HG02642 (cell line): ENCODE results near the gene VRK2.

Source experiments
- ATAC-seq: cut with Tn5 transposase; IDR thresholded peaks from one replicate; pipeline ENCODE4 v1.9.1; 2021; ENCODE audit warnings: mild to moderate bottlenecking; ENCODE audit not compliant: unreplicated experiment, poor library complexity

The VRK2 gene

DNA sequence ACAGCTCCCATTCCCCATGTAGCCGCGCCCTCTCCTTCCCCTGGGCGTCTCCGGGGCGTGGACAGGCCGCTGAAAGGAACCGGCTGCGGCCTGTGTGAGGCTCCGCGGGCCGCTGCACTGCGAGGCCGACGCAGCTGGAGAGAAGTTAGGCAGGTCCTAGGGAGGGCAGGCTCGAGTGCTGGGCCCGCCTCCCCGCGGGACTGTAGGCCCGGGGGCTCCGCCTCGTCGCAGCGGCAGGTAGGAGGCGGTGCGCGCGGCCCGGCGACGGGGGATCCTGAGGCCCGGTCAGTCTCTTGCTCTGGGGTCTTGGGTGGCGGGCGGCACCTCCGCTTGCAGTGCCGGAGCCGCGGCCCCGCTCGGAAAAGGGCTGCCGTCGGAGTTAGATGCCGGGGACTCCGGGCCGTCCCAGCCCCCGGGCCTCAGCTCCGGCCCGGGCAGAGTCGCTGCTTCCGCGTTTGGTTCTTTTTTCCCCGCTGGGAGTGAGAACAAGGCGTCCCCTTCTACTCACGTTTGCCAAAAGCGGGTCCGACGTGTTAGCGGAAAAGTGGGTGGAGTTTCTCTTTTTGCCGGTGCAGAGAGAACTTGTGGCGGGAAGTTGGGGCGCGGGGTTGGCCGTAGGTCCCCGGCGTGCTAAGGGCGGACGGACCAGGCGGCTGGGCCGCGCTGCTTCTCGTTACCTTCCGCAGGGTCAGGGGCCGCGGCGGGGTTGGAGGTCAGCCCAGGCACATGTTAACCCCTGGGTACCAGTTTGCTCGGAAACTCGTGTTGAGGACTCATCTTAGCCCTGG is at the start of gene VRK2:
Gene VRK2 (plus strand): TSS at position 222 of the 788 bp plus-strand sequence. CDS start 2,026 bp downstream, outside the sequence.
- peak; percentile 91 for ATAC-seq

DNA sequence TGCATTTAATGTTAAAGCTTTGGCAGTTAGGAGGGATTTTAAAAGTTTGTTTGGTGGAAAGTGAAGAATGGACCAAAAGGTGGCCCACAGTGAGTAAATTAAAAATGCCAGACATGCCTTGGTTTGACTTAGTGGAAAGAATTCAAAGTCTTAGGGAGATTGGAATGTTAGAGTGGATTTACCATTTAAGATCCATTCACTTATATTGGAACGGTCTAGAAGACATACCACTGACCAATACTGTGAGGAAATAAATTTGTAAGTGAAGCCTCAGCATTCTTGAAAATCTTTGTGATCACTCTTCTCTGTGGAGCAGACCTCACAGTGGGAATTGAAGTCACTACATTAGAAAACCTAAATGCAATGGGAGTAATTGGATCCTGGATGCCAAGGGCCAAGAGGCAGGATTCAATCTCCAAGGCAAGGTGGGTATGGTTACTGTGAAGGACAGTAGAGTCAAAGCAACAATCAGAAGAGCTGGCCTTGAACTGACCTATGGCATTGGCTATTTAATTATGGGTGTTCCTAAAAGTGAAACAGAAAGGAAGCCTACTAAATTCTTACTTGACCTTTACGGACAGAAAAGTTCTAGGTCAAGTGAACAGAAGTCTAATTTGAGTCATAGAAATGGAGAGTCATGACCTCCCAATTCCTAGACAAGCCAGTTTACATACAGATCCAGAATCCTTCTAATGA is 40.2 kb upstream of the VRK2 start:
- ATAC-seq, result peak; percentile 64

DNA sequence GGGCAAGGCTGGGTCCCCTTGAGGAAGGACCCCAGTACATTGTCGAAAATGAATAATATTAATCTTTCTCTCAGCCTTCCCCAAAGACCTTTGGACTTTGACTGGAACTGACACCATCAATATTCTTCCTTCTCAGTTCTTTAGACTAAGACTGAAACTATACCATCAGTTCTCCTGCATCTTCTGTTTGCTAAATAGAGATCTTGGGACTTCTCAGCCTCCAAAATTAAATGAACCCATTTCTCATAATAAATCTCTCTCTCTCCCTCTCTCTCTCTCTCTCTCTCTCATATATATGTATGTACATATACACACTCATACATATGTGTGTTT is 39.7 kb upstream of the VRK2 start:
- peak; percentile 38 for ATAC-seq

DNA sequence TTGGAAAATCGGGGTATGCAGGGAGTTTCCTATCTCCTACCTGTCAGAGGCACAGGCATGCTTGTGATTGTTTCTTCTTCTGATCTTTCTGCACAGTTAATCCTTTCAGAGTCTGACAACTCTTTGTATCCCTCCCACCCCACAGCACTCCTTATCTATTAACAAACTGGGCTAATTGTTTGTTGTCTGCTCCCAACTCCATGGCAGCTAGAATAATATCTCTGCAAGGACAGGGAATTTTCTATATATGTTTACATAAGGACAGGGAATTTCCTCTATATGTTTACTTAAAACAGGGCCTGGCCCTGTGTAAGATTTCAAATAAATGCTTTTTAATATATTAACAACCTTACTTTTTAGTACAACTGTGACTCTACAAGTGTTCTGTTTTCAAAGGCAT is 36.0 kb upstream of the VRK2 start:
- no peak for ATAC-seq

DNA sequence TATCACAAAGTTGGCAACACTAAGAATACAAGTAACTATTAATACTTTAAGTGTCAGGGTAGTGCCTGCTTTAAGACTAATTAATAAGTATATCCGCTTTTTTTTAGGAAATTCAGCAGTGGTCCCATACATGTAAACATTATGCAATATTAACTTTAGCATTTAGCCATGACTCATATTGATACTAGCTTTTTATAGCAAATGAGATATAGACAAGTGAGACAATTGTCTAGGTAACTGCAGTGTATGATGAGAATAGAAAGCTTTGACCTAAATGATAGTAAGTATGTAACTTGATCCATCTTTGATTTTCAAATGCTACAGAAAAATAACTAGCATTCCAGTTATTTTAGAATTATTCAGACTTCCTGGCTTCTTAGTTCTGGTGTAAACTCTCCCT is 27.4 kb upstream of the VRK2 start:
- peak; percentile 43 for ATAC-seq

DNA sequence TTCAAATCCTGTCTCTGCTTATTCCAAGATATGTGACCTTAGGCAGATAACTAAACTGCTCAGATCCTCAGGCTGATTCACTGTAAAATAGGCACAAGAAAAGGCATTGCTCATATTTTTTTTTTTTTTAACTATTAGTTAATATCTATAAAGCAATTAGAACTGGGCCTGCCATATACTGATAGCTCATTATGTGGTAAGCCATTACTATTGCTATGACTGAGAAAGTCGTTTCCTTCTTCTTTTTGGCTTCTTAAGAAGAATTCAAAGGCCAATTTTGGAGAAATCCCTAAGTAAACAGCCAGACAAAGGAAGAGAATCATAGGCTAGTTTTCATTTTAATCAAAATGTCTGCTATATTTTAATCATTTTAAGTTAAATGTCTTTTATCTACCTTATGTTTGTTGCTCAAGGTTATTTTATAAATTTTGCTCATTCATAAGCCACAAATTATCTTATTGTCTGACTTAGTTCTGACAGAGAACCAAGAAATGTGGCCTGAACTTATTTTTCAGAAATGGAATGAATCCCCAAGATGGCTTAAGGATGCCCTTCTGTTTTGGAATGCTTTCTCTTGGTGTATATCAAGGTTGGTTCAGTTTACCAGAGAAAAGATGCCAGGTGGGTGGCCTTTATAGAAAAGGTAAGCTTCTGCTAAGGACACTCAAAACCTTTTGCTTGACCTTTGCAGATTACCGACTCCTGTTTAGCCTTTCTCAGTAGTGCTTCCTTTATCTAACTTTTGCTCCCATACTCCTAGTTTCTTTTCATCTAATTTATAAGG is 21.3 kb upstream of the VRK2 start:
- ATAC-seq, result no peak

DNA sequence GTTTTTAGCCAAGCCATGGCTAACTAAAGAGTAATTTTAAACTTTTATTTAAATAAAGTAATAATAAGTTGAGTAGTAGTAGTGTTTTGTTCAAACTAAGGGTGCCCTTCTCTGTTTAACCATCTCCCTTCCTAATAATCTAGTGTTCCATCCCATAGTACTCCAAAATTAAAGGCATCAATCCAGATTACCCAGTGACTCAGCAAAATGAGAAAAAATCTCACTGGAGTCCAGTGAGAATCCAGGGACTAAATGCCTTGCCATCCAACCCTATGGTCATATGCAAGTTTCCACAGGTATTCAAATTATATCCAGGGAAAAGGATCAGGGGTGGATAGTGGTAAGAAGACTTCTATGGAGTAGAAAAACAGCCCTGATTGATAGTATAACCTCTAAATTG is 19.6 kb upstream of the VRK2 start:
- ATAC-seq, result no peak

DNA sequence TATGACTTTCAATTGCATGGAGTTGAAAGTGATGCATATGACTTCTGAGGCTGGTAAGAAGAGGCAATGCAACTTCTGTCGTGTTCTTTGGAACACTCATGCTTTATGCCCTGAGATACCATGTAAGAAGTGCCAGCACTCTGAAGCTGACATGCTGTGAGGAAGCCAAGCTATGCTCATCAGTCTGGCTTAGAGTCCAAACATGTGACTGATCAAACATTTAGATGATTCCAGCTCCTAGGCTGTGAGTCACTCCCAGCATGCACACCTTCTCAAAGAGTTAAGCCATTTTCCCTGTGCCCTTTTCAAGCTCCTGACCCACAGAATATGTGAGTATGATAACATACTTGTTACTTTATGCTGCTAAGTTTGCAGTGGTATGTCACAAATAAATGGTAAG is 15.8 kb upstream of the VRK2 start:
- ATAC-seq, result no peak

DNA sequence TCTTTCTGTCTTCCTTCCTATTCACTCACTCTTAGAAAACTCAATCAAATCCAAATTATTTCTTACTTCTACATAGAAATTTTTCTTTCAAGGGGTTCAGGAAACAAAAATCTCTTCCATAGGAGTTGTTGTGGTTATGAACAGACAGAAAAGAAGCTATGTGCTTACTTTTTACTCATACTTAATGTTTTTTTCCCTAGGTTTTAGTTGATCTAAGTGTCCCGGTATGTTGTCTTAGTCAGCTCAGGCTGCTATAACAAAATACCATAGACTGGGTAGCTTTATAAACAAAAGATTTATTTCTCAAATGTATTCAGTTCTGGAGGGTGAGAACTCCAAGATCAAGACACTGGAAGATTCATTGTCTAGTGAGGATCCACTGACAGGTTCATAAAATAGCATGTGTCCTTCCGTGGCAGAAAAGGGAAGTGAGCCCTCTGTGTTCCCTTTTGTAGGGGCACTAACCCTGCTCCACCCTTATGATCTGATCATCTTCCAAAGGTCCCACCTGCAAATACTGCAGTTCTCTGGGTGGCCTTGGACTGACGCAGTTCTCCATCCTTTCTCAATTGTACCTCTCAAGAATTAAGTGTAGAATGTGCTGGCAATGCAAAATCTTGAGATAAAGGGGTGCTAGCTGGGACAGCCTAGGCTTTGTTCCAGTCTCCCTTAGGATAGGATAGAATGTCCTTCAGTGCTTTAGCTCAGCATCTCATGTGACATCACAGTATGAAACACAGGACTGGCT is 14.4 kb upstream of the VRK2 start:
- peak; percentile 77 for ATAC-seq

DNA sequence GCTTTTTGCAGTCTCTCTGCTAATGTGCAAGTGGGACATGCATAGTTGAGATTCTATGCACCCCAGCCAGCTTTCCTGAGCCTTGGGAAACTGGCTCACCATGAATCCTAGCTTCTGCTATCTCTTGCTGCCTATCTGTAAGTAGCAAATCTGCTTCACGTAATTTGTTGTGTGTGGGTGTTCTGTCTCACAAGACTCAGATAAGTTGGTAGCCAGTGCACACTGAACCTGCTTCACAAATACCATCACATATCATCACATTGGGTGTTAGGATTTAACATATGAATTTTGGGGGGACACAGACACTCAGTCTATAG is 13.9 kb upstream of the VRK2 start:
- ATAC-seq, result peak; percentile 17

DNA sequence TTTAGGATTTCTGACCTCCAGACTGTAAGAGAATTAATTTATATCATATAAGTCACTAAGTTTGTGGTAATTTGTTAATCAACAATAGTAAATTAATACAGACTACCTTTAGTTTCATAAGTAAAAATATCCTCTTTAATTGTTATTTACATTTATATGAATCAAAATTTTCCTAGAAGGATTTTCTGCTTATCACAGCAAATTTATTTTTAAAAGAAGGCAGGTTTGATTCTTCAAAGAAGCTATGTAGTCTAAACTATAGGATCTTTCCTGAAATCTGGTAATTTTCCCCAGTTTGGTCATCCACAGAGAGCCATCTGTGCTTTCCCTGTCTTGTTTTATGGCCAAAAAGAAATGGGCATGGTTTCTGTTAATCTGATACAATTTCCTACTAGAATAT is 13.1 kb upstream of the VRK2 start:
- no peak for ATAC-seq

DNA sequence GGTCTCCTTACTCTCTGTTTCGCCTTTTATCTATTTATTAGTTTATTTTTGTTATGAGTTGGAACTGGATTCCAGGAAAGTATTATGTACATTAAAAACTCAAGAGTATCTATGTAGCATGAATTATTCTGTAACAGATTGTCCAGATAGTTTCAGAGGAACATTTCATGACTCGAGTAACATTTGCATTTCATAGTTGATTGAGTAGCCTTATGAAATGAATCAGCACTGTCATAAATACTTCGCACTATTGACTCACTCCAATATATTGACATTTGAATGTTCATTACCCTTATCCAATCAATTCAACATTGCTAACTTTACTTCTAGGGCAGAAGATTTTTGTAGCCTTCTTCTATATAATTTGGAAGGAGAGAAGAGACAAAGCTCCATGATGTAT is 11.3 kb upstream of the VRK2 start:
- peak; percentile 63 for ATAC-seq

DNA sequence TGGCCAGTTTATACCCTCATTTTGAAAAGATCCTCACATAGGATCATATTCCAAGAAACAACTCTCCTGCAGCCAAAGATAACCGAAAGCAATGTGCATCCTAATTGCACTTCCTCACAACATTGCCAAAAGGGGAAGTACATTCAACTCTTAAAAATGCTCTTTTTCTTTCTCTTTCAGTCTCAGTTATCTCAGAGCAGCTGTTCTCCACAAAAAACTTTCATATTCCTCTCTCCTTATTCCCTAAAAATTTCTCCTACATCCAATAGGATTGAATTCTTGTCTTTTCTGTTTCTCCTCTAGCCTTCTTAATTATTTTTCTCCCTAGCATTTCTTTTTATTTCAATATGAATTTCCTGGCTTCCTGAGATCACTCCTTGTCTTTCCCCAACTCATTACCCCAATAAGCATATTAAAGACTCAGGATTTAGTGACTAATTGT is 7.4 kb upstream of the VRK2 start:
- ATAC-seq, result peak; percentile 73

DNA sequence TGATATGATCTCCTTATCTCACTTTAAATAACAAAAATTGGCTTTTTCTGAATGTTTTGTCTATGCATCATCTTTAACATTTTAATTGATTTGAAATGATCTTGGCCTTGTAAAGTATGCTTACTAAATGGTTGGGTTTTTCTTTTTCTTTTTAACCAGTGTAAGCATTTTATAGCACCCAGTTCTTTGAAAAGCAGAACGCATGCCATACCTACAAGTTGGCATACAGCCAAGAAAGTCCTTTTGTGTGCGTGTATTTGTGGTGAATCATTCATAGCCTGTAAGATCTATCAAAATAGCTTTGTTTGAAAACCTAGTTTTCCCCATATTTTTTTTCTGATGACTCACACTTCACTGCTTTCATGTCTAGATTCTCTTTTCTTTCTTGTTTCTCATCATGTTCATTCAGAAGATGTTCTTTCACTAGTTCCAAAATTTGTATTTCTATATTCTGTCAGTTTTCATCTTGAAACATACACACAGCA is 4.1 kb upstream of the VRK2 start:
- ATAC-seq, result no peak

DNA sequence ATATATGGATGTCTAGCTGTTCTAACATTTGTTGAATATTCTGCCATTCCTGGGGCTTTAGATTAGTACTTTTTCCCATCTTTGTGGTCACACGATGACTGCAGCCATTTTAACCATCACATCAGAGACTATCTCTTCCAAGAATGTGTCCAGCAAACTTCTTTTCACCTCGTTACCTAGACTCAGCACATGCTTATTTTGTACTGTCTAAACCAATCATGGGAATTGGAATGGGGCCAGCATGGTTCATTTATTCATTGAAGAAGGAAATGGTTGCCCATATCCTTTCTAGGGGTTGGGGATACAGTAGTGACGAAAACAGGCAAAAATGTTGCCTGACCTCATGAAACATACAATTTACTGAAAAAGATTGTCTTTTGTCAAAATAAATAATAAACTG is 2.5 kb upstream of the VRK2 start:
- no peak for ATAC-seq

DNA sequence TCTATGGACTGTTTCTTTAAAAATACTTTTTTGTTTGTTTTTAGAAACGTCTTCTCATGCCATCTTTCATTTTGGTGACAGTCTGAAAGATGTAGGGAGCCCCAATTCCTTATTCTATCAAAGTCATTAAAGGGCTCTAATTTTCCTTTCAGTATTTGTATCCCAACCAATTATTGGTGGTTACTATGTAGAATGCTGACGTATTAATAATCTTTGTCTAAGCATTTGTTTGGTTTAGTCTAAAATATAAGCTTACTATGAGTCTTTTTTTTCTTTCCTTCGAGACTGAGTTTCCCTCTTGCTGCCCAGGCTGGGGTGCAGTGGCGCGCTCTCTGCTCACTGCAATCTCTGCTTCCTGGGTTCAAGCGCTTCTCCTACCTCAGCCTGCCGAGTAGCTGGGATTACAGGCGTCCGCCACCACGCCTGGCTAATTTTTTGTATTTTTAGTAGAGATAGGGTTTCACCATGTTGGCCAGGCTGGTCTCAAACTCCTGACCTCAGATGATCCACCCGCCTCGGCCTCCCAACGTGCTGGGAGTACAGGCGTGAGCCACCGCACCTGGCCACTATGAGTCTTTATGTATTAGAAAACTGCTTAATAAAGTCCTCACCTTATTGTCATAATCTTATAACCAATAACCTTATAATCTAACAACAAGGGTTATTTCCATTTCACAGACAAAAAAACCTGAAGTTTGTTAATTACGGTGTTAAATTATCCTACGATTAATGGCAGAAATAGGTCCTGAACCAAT is 849 bp upstream of the VRK2 start:
- no peak for ATAC-seq

DNA sequence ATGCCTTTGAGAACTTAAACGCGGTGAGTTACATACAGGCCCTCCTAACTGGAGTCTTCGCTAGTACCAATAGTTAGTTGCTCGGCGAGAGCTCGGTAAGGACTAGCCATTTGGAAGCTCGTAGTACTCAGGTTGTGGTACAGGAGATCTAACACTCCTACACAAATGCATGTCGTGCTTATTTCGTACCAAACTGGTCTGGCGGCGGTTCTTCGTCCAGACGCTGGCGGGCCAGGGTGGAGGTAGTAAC is 346 bp upstream of the VRK2 start:
- no peak for ATAC-seq

DNA sequence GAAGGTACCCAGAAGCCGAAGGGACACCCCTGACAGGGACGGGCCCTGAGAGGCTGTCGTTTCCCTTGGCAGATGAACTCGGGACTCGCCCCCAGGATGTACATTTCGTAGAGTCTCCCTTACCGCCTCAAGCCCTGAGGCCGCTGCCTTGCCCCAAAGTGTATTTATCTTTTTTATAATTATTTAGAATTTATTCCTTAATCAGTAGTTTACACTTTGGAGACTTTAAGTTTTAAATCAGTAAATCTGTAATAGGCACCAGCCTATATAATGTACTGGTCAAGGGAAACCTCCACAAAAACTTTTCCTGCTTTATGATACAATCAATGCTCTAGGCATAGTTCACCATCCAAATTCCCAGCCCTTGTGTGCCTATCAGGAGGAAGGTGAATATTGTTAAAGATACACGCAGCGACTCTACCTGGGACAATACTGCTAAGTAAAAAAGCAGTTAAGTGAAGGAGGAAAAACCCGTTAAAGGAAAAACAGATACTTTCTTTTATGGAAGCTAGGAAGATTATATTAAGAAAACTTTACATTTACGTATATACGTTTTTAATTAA is 848 bp downstream of the VRK2 start:
- ATAC-seq, result peak; percentile 37

DNA sequence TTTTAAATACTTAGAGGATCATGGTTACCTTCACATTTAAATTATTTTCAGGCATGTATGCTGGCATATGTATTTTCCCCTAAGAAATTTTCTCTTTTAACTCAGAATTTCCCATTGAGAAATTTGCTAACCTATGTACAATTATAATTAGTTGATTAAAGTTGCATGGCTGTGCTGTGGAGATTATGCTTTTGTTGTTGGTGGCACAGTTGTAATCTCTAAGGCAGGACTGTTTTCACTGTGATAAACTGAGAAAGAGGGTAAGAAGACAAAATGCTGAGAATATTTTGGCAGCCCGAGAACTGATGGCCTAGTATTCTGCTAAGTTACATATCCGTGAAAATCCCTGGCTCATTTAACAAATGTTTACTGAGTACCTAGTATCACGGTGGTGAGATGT is 1.4 kb downstream of the VRK2 start:
- no peak for ATAC-seq

DNA sequence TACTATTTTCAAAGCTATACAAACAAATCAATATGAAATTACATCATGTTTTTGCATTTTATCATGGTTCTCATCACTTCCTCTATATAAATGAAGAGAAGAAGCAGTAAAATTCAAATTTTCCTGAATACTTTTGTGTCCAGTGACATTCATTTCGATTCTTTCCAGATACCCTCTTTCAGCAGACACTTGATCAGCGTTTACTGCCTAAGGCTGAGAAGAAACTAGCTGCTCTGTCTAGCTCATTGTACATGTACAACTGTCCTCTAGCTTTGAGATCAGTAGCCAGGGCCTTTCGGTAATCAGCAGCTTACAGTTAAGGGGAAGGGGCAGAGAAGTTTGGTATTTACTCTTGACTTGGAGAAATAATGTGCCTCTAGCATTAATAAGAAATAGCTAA is 4.8 kb downstream of the VRK2 start:
- ATAC-seq, result no peak
